ENCODE results near the gene EFHD2. TPM values are rescaled to one million over a fixed set of nuclear protein-coding genes. Genes with fewer than 3 reads are reported as not detected.
"Not testable (repeated sequence)": the region's sequence is repeated elsewhere in the genome, so short reads cannot be mapped to it uniquely, and the experiment has no call there.

EFHD2 gene
- total and polyA plus RNA-seq, 2 experiments from 2014 or later, result 49.9 to 53.1 TPM

DNA sequence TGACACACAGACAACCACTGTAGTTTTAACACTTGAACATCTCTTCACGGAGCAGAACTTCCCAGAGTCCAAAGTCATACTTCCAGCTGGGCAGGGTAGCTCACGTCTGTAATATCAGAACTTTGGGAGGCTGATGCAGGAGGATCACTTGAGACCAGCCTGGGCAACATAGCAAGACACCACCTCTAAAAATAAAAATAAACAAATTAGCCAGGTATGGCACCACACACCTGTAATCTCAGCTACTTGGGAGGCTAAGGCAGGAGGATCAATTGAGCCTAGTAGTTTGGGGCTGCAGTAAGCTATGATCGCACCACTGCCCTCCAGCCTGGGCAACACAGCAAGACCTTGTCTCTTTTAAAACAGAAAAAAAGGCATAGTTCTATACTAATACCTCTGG lies 24.3 kb upstream of the EFHD2 start:
- Histone ChIP-seq H3K36me3 (ENCODE audit: low read depth) (no peaks in the 10 kb centered on the region), H3K9ac (no peak overlapping the region), H3K4me3 (no peak overlapping the region), H4K20me1 (ENCODE audit: insufficient read depth) (no peaks in the 10 kb centered on the region), H3K9me3 (ENCODE audit: low read depth) (no peaks in the 10 kb centered on the region), H3K27me3 (replicated peaks; ENCODE audit: insufficient read depth) (no peaks in the 10 kb centered on the region), H2AFZ (no peak overlapping the region), H3K27ac (no peak overlapping the region), H3K79me2 (ENCODE audit: insufficient read depth) (no peaks in the 10 kb centered on the region), H3K4me2 (ENCODE audit: unreplicated experiment) (no peak overlapping the region), H3K4me1 (ENCODE audit: insufficient read depth) (peaks cover 9% of the 10 kb centered on the region; the same call in 1 of the 2 replicates), H3K9me2 (ENCODE audit: insufficient read depth) (no peaks in the 10 kb centered on the region), H3F3A (ENCODE audit: insufficient read depth) (no peaks in the 10 kb centered on the region)
- 95 to 100% methylated on average over 3 of the region's 3 CpGs for WGBS, 2 experiments (ENCODE audit: low coverage in 1 of 2, low lambda C conversion rate in 2 of 2, missing lambda C conversion rate in 2 of 2)
- TF ChIP-seq EZH2 (IDR thresholded peaks at IDR 0.05; ENCODE audit: insufficient read depth, poor library complexity, severe bottlenecking) (no peak), EZH2phosphoT487 (IDR thresholded peaks at IDR 0.05; ENCODE audit: insufficient read depth, low read depth) (no peak)
- no peak for DNase-seq
- in situ Hi-C loops (cut with MboI), result no loop called here

DNA sequence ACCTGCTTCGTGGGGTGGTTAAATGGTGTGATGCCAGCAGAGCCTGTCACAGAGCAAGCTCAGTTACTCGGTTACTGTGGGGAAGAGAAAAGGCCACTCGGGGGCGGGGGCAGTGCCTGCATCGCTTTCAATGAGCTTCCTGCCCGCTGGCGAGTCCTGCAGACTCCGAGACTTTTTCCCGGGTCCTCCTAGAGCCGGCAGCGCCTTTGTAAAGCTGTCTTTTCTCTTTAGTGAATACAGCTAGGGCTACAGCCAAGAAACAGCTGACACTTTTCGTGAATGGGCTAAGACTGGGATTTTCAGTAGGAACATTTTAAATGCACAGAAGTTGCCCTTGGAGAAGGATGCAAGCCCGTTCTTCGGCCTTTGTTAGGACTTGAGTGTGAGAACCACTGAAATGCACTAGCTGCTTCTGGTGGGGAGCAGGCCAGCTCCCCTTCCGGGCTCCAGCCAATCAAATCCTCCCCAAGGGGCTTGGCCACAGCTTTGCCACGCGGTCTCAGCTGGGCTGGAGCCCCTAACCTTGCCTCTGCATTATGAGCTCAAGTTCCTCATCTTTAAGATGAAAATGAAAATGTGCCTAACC lies 23.4 kb upstream of the EFHD2 start:
- WGBS, 2 experiments (ENCODE audit: low coverage in 1 of 2, low lambda C conversion rate in 2 of 2, missing lambda C conversion rate in 2 of 2), result 4 to 8% methylated on average over 17 of the region's 17 CpGs
- no peaks in the 10 kb centered on the region for H3F3A ChIP-seq (ENCODE audit: insufficient read depth)
- H3K79me2 ChIP-seq (ENCODE audit: insufficient read depth), result no peaks in the 10 kb centered on the region
- H3K9me3 ChIP-seq (ENCODE audit: low read depth), result no peaks in the 10 kb centered on the region
- H3K4me2 ChIP-seq (ENCODE audit: unreplicated experiment), result peak overlapping the region; percentile 83
- peaks cover 9% of the 10 kb centered on the region; the same call in 1 of the 2 replicates for H3K4me1 ChIP-seq (ENCODE audit: insufficient read depth)
- H3K27ac ChIP-seq, result no peak overlapping the region
- H3K27me3 ChIP-seq (replicated peaks; ENCODE audit: insufficient read depth), result no peaks in the 10 kb centered on the region
- H2AFZ ChIP-seq, result peak overlapping the region; percentile 92
- H3K4me3 ChIP-seq, result peak overlapping the region; percentile 62
- in situ Hi-C loops (cut with MboI), result no loop called here
- no peaks in the 10 kb centered on the region for H4K20me1 ChIP-seq (ENCODE audit: insufficient read depth)
- TF ChIP-seq EZH2 (IDR thresholded peaks at IDR 0.05; ENCODE audit: insufficient read depth, poor library complexity, severe bottlenecking), result no peak
- no peak for TF ChIP-seq EZH2phosphoT487 (IDR thresholded peaks at IDR 0.05; ENCODE audit: insufficient read depth, low read depth)
- no peaks in the 10 kb centered on the region for H3K9me2 ChIP-seq (ENCODE audit: insufficient read depth)
- H3K36me3 ChIP-seq (ENCODE audit: low read depth), result no peaks in the 10 kb centered on the region
- peak overlapping the region; percentile 49 for H3K9ac ChIP-seq
- DNase-seq, result peak; percentile 60

DNA sequence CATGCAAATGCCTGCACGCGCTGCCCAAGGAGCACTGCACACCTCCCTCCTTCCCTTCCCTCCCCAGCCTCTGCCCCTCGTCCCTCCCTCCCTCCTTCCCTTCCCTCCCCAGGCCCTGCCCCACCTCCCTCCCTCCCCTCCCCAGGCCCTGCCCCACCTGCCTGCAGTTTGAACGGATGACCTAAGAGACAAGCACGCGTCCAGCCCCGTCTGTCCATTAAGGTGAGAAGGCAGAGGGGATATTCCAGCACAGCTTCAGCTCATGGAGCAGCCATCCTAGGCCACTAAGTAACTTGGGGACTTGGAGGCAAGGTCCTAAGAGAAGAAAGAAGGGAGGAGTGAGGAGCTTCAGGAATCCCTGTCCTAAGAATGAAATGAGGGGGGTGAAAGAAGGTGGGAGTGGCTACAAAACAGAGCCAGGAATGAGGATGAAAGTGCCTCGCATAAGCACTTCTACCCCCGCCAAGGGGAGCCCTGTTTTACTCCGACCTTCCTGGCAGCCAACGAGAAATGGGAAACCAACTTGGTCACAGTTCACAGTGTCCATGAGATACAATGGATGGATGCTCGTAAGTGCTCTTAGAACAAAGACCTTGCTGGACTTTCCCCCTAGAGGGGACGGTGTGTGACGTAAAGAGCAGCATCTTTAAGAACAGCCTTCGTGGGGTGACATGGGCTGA lies 21.3 kb upstream of the EFHD2 start:
- no peaks in the 10 kb centered on the region for H3K27me3 ChIP-seq (replicated peaks; ENCODE audit: insufficient read depth)
- no peaks in the 10 kb centered on the region for H3K79me2 ChIP-seq (ENCODE audit: insufficient read depth)
- no peaks in the 10 kb centered on the region for H3K36me3 ChIP-seq (ENCODE audit: low read depth)
- H3K9me3 ChIP-seq (ENCODE audit: low read depth), result no peaks in the 10 kb centered on the region
- no peak overlapping the region for H3K4me2 ChIP-seq (ENCODE audit: unreplicated experiment)
- WGBS, 2 experiments (ENCODE audit: low coverage in 1 of 2, low lambda C conversion rate in 2 of 2, missing lambda C conversion rate in 2 of 2), result 80% methylated on average over 12 to 15 of the region's 15 CpGs
- H3K4me3 ChIP-seq, result no peak overlapping the region
- H2AFZ ChIP-seq, result no peak overlapping the region
- no peak for TF ChIP-seq EZH2 (IDR thresholded peaks at IDR 0.05; ENCODE audit: insufficient read depth, poor library complexity, severe bottlenecking)
- no peak for TF ChIP-seq EZH2phosphoT487 (IDR thresholded peaks at IDR 0.05; ENCODE audit: insufficient read depth, low read depth)
- H3K9ac ChIP-seq, result no peak overlapping the region
- no peaks in the 10 kb centered on the region for H3K9me2 ChIP-seq (ENCODE audit: insufficient read depth)
- H4K20me1 ChIP-seq (ENCODE audit: insufficient read depth), result no peaks in the 10 kb centered on the region
- DNase-seq, result no peak
- H3K4me1 ChIP-seq (ENCODE audit: insufficient read depth), result peaks cover 9% of the 10 kb centered on the region; the same call in 1 of the 2 replicates
- no peak overlapping the region for H3K27ac ChIP-seq
- no peaks in the 10 kb centered on the region for H3F3A ChIP-seq (ENCODE audit: insufficient read depth)
- in situ Hi-C loops (cut with MboI), result no loop called here

DNA sequence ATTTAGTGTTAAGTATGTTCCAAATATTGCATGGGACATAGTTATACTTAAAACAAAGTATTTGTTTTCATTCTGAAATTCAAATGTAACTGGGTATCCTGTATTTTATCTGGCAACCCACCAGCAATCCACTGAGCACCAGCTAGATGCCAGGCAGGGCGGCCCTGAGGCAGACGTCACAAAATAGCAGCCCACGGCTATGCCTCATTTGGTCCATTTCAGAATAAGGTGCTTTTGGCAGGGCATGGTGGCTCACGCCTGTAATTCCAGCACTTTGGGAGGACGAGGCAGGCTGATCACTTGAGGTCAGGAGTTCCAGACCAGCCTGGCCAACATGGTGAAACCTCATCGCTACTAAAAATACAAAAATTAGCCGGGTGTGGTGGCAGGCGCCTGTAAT lies 19.9 kb upstream of the EFHD2 start:
- in situ Hi-C loops (cut with MboI), result not testable (repeated sequence)

More for the DNA sequence above, 19.9 kb upstream of the EFHD2 start:
- not testable (repeated sequence) for H3K4me1 ChIP-seq (ENCODE audit: insufficient read depth); H3K36me3 ChIP-seq (ENCODE audit: low read depth); H3K4me3 ChIP-seq; H2AFZ ChIP-seq; H4K20me1 ChIP-seq (ENCODE audit: insufficient read depth); DNase-seq; H3K79me2 ChIP-seq (ENCODE audit: insufficient read depth); H3K27me3 ChIP-seq (replicated peaks; ENCODE audit: insufficient read depth); H3K27ac ChIP-seq; H3F3A ChIP-seq (ENCODE audit: insufficient read depth); H3K9me3 ChIP-seq (ENCODE audit: low read depth); H3K9me2 ChIP-seq (ENCODE audit: insufficient read depth); H3K4me2 ChIP-seq (ENCODE audit: unreplicated experiment); H3K9ac ChIP-seq
- WGBS, 2 experiments (ENCODE audit: low coverage in 1 of 2, low lambda C conversion rate in 2 of 2, missing lambda C conversion rate in 2 of 2), result 92 to 95% methylated on average over 8 of the region's 8 CpGs
